ENCODE results near the gene ZNF574.
"Not testable (repeated sequence)": the region's sequence is repeated elsewhere in the genome, so short reads cannot be mapped to it uniquely, and the experiment has no call there.

Gene ZNF574

DNA sequence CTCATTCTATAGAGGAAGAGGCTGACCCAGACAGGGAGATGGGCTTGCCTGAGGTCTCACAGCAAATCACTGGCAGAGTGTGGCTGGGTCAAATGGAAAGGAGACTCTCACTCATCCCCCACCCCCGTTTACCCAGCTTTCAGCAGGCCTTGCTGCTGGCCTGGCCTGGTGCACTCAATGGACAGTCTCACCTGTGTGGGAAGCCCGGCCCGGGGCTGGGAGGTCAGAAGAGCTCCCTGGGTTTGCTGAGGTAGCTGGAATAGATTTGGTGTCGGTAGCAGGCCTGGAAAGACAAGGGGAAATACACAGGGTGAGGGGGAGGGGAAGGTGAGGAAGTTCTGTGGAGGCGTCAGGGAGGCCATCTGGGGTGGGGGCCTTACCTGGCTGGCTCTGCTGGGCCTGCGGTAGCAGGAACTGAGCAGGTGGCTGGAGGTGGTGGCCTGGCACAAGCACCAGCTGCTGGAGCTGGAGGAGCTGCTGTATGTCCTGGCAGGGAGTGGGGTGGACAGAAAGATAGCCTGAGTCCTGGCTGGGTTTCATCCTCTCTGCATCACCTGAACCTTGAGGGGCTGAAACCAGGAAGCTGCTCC is 23.5 kb downstream of the ZNF574 start:
- no peak for DNase-seq (ENCODE audit: low read depth in 2 of 2)

DNA sequence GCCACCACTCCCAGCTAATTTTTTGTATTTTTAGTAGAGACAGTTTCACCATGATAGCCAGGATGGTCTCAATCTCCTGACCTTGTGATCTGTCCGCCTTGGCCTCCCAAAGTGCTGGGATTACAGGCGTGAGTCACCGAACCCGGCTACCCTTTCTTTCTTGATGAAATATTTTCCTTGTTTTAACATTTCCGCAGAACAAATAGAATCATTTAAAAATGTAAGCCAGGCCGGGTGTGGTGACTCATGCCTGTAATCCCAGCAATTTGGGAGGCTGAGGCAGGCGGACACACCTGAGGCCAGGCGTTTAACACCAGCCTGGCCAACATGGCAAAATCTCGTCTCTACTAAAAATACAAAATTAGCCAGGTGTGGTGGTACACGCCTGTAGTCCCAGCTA is 24.3 kb downstream of the ZNF574 start:
- DNase-seq (ENCODE audit: low read depth in 2 of 2) = not testable (repeated sequence)

DNA sequence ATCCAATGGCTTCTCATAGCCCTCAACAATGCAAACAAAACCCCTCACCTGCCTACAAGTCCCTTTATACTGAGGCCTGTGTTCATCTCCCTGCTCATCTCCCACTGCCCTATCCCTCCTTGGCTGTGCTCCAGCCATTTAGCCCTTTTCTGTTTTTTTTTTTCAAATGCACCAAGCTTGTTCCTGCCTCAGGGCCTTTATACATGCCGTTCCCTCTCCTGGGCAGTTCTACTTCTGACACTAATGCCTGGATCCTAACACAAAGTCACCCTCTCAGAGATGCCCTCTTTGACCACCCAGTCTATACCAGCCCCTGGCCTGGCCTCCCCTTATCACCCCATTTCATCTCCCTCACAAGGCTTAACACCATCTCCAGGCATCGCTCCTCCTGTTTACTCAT is 26.9 kb downstream of the ZNF574 start:
- no peak for DNase-seq (ENCODE audit: low read depth in 2 of 2)

DNA sequence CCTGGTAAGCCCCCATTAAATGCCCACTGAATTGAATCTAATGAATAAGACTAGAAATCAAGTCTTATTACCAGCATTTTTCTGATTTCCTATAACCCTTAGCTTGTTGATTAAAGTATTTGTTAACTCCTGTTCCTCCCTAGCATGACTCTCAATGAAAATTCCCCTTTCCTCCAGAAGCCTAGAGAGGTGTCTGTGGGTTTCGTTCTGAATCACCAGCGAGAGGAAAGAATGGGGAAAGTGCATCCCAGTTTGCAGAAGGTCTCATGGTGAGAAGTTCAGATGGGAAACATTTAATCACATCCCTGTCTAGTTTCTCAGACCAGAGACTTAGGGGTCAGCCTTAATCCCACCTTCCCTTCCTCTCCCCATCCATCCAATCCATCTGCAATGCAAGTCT is 29.4 kb downstream of the ZNF574 start:
- DNase-seq (ENCODE audit: low read depth in 2 of 2) = no peak

DNA sequence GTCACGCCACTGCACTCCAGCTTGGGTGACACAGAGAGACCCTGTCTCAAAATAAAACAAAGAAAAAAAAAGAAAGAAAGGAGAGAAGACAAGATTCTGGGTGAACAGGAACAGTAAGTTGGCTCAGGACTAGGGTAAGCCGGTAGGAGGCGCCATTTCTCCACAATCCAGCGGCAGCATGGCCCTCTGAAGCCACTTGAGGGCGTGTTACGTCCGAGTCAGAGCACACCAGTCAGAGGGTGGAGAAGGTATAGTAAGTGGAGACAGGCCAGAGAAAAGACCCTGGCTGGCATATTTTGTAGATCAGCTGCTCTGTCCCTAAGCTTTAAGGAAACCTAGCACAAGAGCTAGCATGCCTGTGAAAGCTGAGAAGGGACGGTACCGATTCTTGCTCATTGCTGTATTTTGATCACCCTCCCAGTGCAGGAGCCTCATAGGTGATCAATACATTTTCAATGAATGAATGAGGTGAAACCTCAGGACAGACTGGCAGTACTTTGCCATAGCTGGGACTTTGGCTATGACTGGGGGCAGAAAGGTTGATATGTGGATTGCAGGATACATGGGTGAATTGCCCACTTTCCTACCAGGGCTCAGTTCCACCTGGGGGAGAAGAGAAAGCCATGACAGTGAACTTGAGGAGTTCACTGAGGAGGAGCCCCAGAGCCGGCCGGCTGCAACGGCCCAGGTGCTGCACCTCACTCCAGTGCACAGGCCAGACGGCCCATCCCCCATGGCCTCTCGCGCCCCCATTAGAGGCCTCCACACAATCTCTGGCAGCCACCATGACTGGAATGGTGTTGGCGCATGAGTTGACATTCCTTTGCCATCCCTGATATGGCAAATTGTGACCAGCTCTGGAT is 32.8 kb downstream of the ZNF574 start:
- peak; percentile 76 to 82 for DNase-seq (ENCODE audit: low read depth in 2 of 2)

DNA sequence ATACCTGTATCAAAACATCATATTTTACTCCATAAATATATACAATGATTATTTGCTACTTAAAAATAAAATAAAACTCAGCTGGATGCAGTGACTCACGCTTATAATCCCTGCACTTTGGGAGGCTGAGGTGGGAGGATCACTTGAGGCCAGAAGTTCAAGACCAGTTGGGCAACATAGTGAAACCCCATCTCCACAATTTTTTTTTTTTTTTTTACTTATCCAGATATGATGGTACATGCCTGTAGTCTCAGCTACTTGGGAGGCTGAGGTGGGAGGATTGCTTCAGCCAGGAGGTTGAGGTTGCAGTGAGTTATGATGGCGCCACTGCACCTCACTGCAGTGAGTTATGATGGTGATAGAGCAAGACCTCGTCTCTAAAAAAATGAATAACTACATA is 33.9 kb downstream of the ZNF574 start:
- DNase-seq (ENCODE audit: low read depth in 2 of 2) = no peak

DNA sequence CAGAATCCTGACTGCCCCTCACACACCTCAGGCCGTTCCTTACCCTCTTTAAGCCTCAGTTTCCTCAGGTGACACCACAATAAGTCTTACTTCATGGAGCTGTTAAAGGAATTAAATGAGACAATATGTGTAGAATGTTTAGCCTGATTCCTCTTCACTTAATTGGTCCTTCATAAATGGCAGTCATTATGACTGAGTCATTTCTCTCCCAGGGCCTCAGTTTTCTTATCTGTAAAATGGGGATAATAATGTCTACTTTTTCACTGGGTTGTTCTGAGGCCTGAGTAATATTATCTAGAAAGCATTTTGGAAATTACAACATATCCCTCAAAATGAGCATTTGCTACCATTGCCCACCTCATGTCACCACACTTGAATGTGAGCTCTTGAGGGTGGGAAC is 34.7 kb downstream of the ZNF574 start:
- no peak for DNase-seq (ENCODE audit: low read depth in 2 of 2)

DNA sequence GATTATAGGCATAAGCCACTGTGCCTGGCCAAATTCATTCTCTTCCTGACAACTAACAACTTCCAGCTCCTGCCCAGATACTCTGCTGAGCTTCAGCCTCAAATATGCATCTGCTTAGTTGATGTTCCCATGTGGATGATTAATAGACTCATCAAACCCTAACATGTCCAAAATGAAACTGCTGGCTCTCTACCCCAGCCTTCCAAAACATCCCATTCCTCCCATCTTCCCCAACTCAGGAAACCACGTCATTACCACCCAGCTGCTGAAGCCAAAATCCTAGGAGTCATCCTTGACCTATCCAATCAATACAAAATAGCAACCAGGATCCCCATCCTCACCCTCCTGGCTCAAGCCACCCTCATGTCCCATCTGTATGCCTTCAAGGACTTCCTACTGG is 35.4 kb downstream of the ZNF574 start:
- DNase-seq (ENCODE audit: low read depth in 2 of 2) = no peak

DNA sequence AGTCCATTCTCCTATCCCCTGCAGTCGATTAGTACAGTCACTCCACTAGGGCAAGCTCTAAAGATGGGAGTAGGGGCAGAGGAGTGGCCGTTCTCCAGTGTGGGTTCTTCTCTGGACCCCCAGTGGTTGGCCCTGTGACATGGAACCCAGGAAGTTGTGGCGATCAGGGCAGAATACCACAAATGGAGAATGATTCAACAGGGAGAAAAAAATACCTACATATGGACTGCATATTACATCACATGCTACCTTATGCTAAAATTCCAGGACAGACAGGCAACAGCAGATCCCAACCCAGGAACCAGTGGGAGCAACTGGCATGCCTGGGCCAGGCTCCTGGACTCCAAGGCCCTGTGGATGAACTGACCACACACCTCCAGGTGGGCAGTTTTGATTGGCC is 35.8 kb downstream of the ZNF574 start:
- DNase-seq (ENCODE audit: low read depth in 2 of 2) = no peak

DNA sequence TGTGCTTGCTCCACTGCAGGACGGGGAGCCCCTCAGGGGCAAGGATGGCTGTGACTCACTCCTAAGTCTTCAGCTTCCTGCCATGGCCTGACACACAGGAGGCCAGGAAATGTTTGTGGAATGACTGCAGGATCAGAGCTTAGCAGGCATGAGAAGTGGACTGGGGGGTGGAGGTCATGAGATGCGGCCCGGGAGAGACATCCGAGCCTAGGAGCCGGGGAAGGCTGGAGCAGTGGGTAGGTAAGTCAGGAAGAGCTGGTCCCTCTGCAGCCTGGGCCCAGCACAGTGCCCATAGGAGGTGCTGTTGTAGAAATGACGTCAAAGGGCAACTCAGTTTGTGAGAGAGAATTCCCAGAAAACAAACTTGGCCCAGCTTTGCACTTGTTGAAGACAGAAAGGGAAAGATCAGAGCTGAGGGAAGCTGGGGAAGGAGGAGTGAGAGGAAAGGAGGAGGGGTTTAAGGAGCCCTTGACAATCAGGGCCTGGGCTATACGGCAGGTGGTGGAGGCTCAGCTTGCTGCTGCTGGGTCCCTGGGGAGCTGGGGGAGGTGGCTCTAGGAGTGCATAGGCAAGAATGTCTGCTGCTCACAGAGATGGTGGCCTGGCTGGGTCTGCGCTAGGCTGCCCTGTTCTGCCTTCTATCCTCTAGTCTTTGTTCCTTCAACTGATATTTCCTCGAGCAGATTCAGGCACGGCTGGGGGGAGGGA is 37.8 kb downstream of the ZNF574 start:
- DNase-seq (ENCODE audit: low read depth in 2 of 2) = no peak

DNA sequence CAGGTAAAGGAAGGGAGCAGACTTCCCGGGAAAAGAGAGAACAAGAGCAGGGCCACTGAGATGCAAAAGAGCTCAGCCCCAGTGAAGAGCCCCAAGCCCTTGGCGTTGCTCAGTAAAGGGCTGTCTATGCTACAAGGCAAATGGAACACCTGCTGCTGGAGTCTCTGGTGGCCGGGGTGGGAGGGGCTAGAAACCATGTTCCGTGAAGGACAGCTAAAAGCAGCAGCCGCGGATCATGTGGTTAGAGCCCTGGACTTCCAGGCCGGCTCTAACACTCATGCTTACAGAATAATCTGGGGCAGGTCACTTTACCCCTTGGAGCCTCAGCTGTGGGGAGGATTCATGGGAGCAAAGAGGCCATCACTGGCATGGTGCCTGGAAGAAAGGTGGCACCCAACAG is 38.4 kb downstream of the ZNF574 start:
- no peak for DNase-seq (ENCODE audit: low read depth in 2 of 2)

DNA sequence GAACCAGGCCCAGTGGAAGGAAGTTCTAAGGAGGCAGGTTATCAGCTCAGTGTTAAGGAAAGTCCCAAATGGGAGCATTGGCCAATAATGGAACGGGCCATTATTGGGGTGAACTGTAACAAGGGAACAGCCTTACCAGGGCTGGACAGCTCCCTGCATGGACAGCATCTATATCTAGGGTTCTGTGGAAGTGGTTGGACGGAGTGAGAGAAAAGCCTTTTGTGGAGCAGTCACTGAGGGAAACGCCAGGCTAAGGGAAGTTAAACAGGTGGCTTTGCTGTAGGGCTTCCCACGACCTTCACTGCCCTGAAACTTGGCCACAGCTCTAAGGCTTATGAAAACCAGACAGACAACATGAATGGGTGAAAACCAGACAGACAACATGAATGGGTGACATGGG is 39.3 kb downstream of the ZNF574 start:
- DNase-seq (ENCODE audit: low read depth in 2 of 2) = no peak

DNA sequence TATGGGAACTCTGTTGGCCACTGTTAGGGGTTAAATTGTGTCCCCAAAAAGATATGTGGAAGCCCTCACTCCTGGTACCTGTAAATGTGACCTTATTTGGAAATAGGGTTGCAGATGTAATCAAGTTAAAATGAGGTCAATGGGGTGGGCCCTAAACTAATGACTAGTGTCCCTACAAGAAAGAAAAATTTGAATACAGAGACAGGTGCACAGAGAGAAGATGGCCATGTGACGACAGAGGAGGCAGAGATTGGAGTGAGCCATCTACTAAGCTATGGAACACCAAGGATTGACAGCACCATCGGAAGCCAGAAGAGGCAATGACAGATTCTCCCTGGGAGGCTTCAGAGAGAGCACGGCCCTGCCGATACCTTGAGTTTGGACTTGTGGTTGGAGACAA is 39.7 kb downstream of the ZNF574 start:
- DNase-seq (ENCODE audit: low read depth in 2 of 2) = no peak

DNA sequence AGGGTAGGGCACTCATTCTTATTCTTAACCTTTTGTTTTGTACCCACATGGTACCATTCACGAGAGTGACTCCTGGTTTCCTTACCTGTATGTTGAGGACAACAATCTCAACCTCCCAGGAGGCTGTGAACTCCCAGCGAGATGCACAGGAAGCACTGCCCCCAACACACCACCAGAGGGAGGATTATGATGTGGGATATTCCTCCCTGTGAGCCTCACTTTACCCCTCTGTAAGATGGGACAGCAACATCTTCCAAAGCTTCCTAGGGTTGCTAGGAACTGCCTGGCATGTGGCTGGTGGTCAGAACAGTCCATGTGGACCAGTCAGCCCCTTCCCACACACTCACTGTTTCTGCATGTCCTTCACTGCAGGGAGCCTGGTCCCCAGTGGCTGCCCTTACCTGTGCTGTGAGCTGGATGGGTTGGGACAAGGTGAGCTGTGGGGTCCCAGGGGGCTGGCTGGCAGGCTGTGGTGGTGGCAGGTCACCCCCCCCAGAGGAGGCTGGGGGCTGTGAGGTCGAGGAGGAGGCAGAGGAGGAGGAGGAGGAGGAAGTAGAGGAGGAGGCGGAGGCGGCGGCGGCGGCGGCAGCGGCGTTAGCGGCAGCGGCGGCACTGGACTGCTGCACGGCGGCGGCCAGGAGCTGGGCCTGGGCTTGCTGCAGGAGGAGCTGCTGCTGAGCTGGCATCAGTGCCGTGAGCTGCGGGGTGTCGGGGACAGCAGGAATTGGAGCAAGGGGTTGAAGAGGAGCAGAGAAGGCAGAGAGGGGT is 40.5 kb downstream of the ZNF574 start:
- DNase-seq (ENCODE audit: low read depth in 2 of 2) = no peak

DNA sequence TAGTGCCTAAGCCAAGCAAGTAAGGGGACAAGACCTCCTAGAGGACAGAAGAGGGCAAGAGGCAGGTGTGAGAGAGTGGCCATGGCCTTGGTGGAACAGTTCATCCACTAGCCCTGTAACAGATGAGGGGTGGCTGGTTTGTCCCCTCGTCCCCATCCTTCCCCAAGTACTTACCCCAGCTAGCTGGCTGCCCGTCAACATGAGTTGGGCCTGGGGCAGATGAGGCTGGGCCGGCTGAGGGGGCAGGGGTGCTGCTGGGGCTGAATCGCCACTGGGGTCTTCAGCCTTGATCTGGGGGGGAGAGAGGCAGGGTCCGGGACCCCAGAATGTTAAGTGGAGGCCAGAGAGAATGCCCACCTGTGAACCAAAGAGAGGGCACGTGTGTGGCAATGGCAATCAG is 41.1 kb downstream of the ZNF574 start:
- DNase-seq (ENCODE audit: low read depth in 2 of 2) = no peak

DNA sequence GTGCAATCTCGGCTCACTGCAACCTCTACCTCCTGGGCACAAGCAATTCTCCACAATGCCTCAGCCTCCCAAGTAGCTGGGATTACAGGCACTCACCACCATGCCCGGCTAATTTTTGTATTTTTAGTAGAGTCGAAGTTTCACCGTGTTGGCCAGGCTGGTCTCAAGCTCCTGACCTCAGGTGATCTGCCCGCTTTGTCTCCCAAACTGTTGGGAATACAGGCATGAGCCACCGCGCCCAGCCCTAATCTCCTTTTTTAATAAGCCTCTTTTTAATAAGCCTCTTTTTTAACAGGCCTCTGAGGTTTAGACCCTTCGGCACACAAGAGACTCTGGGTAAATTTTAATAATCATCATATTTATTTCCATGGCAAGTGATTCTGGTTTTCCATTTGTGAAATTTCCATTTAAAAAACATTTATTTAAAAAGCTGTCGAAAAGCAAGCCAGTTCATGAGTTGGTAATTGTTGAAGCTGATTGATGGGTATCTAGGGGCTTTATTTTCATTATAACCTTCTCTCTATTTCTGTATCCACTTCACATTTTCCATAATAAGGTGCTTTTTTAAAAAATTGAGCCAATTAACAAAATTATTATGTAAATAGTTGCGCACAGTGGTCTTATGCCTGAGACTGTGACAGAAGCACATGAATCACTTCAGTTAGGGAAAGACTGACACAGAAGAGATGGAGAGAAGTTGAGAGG is 44.5 kb downstream of the ZNF574 start:
- no peak for DNase-seq (ENCODE audit: low read depth in 2 of 2)

DNA sequence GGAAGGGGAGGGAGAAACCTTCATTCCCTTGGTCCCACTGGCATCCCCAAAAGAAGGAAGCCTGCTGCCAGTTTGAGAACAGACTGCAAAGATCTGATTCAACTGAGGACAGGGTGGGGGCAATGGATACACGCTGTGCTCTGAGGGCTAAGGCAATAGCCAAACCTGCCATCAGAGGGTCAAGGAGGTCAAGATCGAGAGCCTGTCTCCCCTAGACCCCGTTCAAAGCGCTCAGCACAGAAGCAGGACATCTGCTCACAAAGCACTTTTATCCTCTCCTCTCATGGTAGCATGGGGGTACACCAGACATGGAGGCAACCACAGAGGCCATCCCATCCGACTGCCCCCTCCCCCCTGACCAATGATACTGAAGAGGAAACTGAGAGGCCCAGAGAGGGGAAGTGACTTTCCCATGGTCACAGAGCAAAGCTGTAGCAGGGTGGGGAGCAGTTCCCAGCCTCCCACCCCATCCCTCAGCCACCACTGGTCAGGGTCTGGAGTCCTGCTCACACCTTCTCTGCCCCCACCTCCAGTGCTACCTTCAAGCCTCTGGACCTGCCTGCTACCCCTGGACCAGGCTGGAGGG is 45.2 kb downstream of the ZNF574 start:
- no peak for DNase-seq (ENCODE audit: low read depth in 2 of 2)

DNA sequence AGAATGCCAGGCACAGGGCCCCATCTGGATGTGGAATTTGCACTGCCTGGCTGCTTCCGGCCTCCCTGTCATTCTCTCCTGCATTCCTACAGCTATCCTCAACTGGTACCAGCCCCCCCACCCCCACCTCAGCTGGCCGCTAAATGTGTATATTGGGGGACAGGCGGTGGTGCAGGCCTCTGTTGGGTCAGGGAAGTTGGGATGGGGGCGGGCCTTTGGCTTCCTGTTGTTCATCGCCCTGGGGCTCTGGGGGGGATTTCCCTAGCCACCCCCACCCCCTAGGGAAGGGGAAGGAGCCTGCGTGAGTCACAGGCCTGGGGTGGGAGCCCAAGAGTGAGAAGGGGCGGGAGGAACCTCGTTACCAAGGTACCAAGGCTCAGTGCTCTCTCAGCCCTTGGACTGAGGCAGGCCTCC is 45.7 kb downstream of the ZNF574 start:
- peak; percentile 42 to 67 for DNase-seq (ENCODE audit: low read depth in 2 of 2)

DNA sequence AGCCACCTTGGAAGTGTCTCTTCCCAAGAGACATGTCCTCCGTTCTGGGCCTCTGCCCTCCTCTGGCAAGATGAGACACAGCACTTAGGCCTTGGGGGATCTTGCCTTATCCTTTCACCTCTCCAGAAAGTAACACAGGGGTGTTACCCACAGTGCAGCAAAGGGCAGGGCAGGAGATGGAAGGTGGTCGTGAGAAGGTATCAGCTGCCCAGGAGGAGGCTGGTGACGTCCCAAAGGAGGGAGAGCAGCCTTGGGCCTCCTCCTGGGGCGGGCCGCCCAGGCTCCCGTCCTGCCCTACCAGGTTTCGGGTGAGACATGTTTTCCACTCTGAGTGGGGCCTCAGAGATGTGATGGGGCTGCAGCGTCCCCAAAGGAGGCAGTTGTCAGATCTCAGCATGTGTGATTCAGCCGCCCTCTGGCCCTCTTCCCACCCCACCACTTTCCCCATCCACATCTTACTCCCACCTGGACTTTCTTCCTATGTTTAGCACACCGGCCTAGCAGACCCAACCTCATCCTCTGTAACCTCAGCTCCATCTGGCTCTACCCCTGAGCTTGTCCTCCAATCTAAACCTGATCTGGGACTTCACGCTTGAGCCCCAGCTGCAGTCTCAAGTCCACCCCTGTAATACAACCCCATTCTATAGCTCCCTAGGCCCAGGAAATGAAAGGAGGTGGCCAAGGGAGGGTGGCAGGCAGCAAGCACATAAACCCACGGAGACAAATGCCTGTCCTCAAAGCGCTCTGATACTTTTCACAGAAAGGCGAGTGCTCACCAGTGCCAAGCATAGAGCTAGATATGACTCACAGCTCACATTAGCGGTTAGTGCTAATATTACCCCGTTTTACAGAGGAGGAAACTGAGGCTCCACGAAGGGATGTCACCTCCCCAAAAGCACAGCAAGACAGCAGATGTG is 47.0 kb downstream of the ZNF574 start:
- peak; percentile 24 to 35 for DNase-seq (ENCODE audit: low read depth in 2 of 2)

DNA sequence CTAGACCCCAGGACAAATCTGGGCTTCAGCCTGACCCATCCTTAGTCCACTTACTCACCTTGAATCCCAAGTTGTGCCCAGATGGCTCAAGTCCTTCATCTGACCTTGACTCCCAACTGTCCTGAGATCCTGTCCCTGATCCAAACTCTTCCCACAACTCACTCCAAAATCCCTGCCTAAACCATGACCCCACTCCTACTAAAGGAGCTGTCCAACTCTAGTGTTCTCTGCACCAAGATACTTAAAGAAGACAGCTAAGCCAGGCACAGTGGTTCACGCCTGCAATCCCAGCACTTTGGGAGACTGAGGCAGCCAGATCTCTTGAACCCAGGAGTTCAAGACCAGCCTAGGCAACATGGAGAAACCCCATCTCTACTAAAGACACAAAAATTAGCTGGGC is 47.8 kb downstream of the ZNF574 start:
- no peak for DNase-seq (ENCODE audit: low read depth in 2 of 2)

Data from stimulated activated CD8-positive, alpha-beta memory T cell treated with anti-CD3 and anti-CD28 coated beads, Interleukin-2, amount 100 ng/mL, for 1 hour (primary cell).